ENCODE results near the gene DDX39A. TPM values are rescaled to one million over a fixed set of nuclear protein-coding genes. Genes with fewer than 3 reads are reported as not detected.
"Not testable (repeated sequence)": the region's sequence is repeated elsewhere in the genome, so short reads cannot be mapped to it uniquely, and the experiment has no call there.

Gene DDX39A
- polyA plus RNA-seq, 12 donors, result 35.6 to 55.0 (median 41.8) TPM; not detected in 1

DNA sequence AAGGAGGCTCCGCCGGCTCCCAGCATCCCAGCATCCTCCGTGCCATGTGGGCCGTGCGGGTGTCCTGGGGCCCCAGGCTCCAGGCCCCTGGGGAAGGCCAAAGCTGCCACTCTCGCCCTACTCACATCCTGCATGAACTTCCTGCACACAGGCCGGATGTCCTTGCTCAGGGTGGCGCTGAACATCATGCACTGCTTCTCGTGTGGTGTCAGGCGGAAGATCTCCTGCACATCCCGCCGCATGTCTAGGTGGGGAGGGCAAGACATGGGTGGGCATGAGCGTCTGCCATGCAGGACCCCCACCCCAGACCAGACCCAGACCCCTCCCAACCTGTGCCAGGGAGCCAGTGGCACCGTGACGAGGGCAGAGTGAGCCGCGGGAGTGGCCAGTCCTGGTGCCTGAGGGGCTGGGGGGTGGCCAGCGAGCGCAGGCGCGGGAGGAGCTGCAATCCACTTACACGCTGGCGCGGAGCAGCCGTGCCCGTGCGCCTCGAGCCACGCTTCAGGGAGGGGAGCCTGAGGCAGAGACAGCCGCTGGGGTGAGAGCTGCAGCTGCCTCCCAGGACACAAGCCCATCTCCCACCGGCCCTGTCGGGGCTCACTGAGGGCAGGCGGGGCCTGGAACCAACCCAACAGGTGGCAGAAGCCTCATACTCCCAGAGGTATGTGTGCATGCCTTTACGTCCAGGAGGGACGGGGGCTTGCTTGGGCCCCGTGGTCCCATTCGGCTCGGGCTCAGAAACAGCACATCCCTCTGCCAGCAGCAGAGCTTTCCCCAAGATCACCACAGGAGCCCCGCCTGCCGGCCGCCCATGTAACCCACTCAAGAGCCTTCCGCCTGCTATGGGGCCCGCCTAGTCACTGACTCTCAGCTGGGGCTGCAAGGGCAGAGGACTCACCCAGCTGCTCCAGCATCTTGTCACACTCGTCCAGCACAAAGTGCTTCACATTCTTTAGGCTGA is 8.8 kb downstream of the DDX39A start:
- no peak for DNase-seq

GRCh38 chr19:14409146-14410023 is 9.8 kb downstream of the DDX39A start:
- DNase-seq, result no peak

GRCh38 chr19:14408491-14409145 is 10.5 kb downstream of the DDX39A start:
- DNase-seq, result no peak

- no peak for DNase-seq
These were observed 11.3 kb downstream of the DDX39A start for GRCh38 chr19:14407605-14408484.

GRCh38 chr19:14406645-14407401 is 12.3 kb downstream of the DDX39A start:
- DNase-seq, result no peak

DNA sequence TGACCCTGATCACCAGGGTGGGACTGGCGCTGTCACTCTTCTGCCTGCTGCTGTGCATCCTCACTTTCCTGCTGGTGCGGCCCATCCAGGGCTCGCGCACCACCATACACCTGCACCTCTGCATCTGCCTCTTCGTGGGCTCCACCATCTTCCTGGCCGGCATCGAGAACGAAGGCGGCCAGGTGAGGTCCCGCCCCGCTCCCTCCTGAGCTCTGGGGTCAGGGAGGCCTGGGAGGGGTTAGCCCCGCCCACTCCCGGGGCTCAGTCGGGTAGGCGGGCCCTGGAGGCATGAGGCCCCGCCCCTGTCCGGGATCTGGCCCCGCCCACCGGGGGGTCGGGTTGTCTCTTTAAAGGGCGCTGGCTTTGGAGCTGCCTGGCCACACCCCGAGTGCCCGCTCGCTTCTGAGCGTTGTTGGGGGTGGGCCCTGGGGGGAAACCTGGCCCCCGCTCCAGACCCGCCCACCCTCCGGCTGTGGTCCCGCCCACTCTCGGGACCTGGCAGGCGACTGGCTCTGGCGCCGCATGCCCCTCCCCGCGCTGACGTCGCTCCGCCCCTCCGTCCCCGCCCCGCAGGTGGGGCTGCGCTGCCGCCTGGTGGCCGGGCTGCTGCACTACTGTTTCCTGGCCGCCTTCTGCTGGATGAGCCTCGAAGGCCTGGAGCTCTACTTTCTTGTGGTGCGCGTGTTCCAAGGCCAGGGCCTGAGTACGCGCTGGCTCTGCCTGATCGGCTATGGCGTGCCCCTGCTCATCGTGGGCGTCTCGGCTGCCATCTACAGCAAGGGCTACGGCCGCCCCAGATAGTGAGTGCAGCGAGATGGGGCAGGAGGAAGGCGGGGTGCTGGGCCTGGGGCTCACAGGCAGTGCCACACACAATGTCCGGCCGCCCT is 13.1 kb downstream of the DDX39A start:
- peak; percentile 88 for DNase-seq

DNA sequence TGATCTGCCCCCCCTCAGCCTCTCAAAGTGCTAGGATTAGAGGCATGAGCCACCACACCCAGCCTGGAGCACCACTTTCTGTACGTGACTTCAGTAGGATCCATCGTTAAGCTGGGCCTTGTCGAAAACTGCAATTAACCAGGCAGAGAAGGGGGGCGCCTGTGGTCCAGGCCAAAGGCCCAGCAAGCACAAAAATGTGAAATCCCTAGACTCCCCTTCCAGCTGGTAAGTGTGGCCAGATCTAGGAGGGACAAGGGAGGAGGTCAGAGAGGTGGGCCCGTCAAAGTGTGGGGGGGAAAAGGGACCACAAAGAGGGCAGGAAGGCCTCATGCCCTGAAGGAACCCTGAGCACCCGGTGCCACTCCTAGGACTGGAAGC is 13.8 kb downstream of the DDX39A start:
- DNase-seq, result no peak

- DNase-seq, result no peak
These were observed 14.8 kb downstream of the DDX39A start for GRCh38 chr19:14404312-14404711.

GRCh38 chr19:14403145-14403930 is 15.8 kb downstream of the DDX39A start:
- DNase-seq, result not testable (repeated sequence)

GRCh38 chr19:14402332-14403144 is 16.6 kb downstream of the DDX39A start:
- no peak for DNase-seq

GRCh38 chr19:14401468-14402195 is 17.5 kb downstream of the DDX39A start:
- DNase-seq, result no peak

GRCh38 chr19:14400951-14401431 is 18.1 kb downstream of the DDX39A start:
- no peak for DNase-seq

DNA sequence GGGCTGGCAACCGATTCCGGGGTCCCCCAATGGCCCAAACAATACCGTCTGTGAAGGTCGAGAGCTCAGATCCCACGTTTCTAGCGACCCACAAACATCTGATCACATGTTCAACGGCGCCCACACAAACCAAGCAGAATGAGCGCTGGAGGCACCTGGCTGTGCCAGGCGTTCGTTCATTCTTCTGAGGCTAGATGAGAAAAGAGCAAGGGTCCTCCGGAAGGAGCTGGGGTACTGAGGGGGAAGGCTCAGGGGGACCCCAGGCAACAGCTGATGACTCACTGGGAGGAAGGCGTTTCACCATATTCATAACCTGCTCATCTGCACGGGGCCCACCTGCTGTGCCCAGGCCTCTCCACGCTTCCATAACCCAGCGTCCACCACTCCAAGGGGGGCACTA is 22.0 kb downstream of the DDX39A start:
- DNase-seq, result not testable (repeated sequence)

GRCh38 chr19:14396730-14397129 is 22.4 kb downstream of the DDX39A start:
- DNase-seq, result not testable (repeated sequence)

GRCh38 chr19:14395710-14396336 is 23.3 kb downstream of the DDX39A start:
- no peak for DNase-seq

GRCh38 chr19:14395262-14395661 is 23.9 kb downstream of the DDX39A start:
- DNase-seq, result no peak

All from muscle of arm (tissue), 12 donors.